CD8-positive, alpha-beta memory T cell (primary cell): ENCODE data around the gene TCP1. TPM values are rescaled to one million over a fixed set of nuclear protein-coding genes. Genes with fewer than 3 reads are reported as not detected.
"Not testable (repeated sequence)": the region's sequence is repeated elsewhere in the genome, so short reads cannot be mapped to it uniquely, and the experiment has no call there.

Experiments
- CTCF ChIA-PET: fragments of 350-600 bp; sonication (Branson Sonifier 250); formaldehyde crosslinking; loops from one replicate; lab custom pipeline; 2021; ENCODE audit warnings: antibody characterized with exemption; lab: Charles Lee
- POLR2A ChIA-PET: fragments of 350-600 bp; sonication (Branson Sonifier 250); formaldehyde crosslinking; loops from one replicate; lab custom pipeline; 2021; ENCODE audit warnings: antibody characterized with exemption; lab: Charles Lee
- DNase-seq, 5 donors: peaks; one replicate each; pipeline versions ENCODE4 v3.0.0 to v3.0.0-alpha.2; 2020 to 2022; ENCODE audit warnings: mixed read lengths in 1 of 5
- H3K27ac ChIP-seq: one replicate; pipeline ENCODE4 v1.7.0; 2013; ENCODE audit warnings: low read depth, mild to moderate bottlenecking, low read length, moderate library complexity
- H3K27me3 ChIP-seq: 2 replicates; pipeline ENCODE4 v1.7.0; 2013; ENCODE audit warnings: low read length, mild to moderate bottlenecking; ENCODE audit not compliant: insufficient read depth, poor library complexity, severe bottlenecking
- H3K36me3 ChIP-seq: 2 replicates; pipeline ENCODE4 v1.7.0; 2013; ENCODE audit warnings: mild to moderate bottlenecking, low read length, moderate library complexity; ENCODE audit not compliant: insufficient read depth
- H3K4me1 ChIP-seq: 2 replicates; pipeline ENCODE4 v1.7.0; 2013; ENCODE audit warnings: mild to moderate bottlenecking, low read length, moderate library complexity; ENCODE audit not compliant: insufficient read depth
- H3K4me3 ChIP-seq: 2 replicates; pipeline ENCODE4 v1.7.0; 2013; ENCODE audit warnings: mild to moderate bottlenecking, low read length
- H3K9me3 ChIP-seq: 2 replicates; pipeline ENCODE4 v1.7.0; 2013; ENCODE audit warnings: mild to moderate bottlenecking, low read length
- H3K27ac Mint-ChIP-seq, 8 donors: one replicate each; pipeline ENCODE4 v1.8.0; 2020 to 2021; ENCODE audit warnings: mixed read lengths in 8 of 8, mild to moderate bottlenecking in 6 of 8, inconsistent platforms in 3 of 8, moderate library complexity in 3 of 8
- H3K27me3 Mint-ChIP-seq, 2 donors: one replicate each; pipeline ENCODE4 v1.8.0; 2020 to 2021; ENCODE audit warnings: mixed read lengths in 2 of 2, mild to moderate bottlenecking in 1 of 2, moderate library complexity in 1 of 2
- H3K36me3 Mint-ChIP-seq, 3 donors: one replicate each; pipeline ENCODE4 v1.8.0; 2020 to 2021; ENCODE audit warnings: mixed read lengths in 3 of 3, inconsistent platforms in 1 of 3, mild to moderate bottlenecking in 1 of 3
- H3K4me1 Mint-ChIP-seq, 3 donors: one replicate each; pipeline ENCODE4 v1.8.0; 2020 to 2021; ENCODE audit warnings: mixed read lengths in 3 of 3, inconsistent platforms in 1 of 3, mild to moderate bottlenecking in 1 of 3
- H3K4me3 Mint-ChIP-seq, 7 donors: one replicate each; pipeline ENCODE4 v1.8.0; 2020 to 2021; ENCODE audit warnings: mixed read lengths in 7 of 7, mild to moderate bottlenecking in 6 of 7, moderate library complexity in 4 of 7, inconsistent platforms in 2 of 7
- H3K9me3 Mint-ChIP-seq, 5 donors: one replicate each; pipeline ENCODE4 v1.8.0; 2020 to 2022; ENCODE audit warnings: mixed read lengths in 5 of 5, mild to moderate bottlenecking in 3 of 5, moderate library complexity in 2 of 5, inconsistent platforms in 1 of 5
- polyA plus RNA-seq: library from polyadenylated mRNA; unstranded; fragments of 300-500 nt; fragmentation: Illumina TruSeq; gene quantifications from one replicate; pipeline ENCODE4 v1.2.3, GENCODE V29; 2021
- total RNA-seq, 2 experiments: library from RNA; stranded (reverse); gene quantifications; one replicate each; pipeline ENCODE4 v1.2.3, GENCODE V29; 2021

The TCP1 gene
- total and polyA plus RNA-seq, 3 experiments from 2014 or later: 98.2 to 617 (median 589) TPM

DNA sequence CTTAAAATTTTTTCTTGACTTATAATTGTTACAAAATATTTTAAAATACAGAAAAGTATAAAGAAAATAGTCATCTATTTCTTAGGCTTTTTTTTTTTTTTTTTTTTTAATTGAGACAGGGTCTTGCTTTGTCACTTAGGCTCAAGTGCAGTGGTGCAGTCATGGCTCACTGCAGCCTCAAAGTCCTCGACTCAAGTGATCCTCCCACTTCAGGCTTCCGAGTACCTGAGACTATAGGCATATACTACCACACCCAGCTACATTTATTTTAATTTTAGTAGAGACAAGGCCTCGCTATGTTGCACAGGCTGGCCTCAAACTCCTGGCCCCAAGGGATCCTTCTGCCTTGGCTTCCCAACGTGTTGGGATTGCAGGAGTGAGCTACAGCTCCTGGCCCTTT lies 32.9 kb downstream of the TCP1 start:
- H3K27me3 Mint-ChIP-seq: no peaks in the 10 kb centered on the region
- H3K4me3 ChIP-seq: no peak overlapping the region
- H3K9me3 ChIP-seq: no peaks in the 10 kb centered on the region
- no peaks in the 10 kb centered on the region for H3K9me3 Mint-ChIP-seq
- no peak for DNase-seq
- H3K27ac Mint-ChIP-seq: peak overlapping the region in 2 of 8 donors; percentile 45 to 89
- H3K27me3 ChIP-seq: no peaks in the 10 kb centered on the region
- H3K27ac ChIP-seq: no peak overlapping the region
- ChIA-PET POLR2A (no interaction called here), CTCF (interaction anchor here (0.8 to 1.4 kb wide), 2 partner anchors 13 to 38 kb away, joined by 3 to 4 read pairs; no protein-coding TSS in a partner anchor)
- H3K36me3 Mint-ChIP-seq: peaks cover 5 to 71% (median 13%) of the 10 kb centered on the region in 3 donors
- peaks cover 16 to 42% (median 17%) of the 10 kb centered on the region in 3 donors for H3K4me1 Mint-ChIP-seq
- H3K36me3 ChIP-seq: peaks cover 38% of the 10 kb centered on the region
- H3K4me1 ChIP-seq: peaks cover 8% of the 10 kb centered on the region
- H3K4me3 Mint-ChIP-seq: no peak overlapping the region

DNA sequence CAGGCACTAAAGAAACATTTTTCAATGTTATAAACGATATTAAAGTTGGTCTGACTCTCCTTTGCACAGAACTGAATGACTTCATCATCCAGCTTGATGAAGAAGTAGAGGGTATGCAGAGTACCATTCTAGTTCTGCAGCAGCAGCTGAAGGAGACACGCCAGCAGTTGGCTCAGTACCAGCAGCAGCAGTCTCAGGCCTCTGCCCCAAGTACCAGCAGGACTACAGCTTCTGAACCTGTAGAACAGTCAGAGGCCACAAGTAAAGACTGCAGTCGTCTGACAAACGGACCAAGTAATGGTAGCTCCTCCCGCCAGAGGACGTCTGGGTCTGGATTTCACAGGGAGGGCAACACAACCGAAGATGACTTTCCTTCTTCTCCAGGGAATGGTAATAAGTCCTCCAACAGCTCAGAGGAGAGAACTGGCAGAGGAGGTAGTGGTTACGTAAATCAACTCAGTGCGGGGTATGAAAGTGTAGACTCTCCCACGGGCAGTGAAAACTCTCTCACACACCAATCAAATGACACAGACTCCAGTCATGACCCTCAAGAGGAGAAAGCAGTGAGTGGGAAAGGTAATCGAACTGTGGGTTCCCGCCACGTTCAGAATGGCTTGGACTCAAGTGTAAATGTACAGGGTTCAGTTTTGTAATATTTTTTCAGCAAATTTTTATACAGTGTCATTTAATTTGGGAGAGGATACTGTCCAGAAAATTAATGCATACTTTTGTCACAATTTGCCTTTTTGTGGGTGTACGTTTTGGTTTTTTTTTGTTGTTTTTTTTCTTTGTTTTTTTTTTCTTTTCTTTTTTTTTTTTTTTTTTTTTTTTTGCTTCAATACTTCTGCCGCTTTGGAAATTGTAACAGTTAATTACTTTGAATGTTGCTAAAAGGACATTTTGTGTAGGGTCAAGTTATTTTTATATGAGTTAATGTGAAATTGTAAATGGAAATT lies 34.2 kb downstream of the TCP1 start:
- no peak for DNase-seq
- H3K4me1 Mint-ChIP-seq: peaks cover 6 to 31% (median 8%) of the 10 kb centered on the region in 3 donors
- peak overlapping the region; percentile 27 to 86 (median 58) for H3K27ac Mint-ChIP-seq
- H3K27ac ChIP-seq: no peak overlapping the region
- H3K27me3 ChIP-seq: no peaks in the 10 kb centered on the region
- no peaks in the 10 kb centered on the region for H3K27me3 Mint-ChIP-seq
- H3K36me3 Mint-ChIP-seq: peaks cover 5 to 78% (median 13%) of the 10 kb centered on the region in 3 donors
- no peak overlapping the region for H3K4me3 ChIP-seq
- peaks cover 38% of the 10 kb centered on the region for H3K36me3 ChIP-seq
- POLR2A ChIA-PET: no interaction called here
- H3K9me3 Mint-ChIP-seq: no peaks in the 10 kb centered on the region
- CTCF ChIA-PET: no interaction called here
- H3K4me3 Mint-ChIP-seq: peak overlapping the region in 1 of 7 donors; percentile 26
- no peaks in the 10 kb centered on the region for H3K4me1 ChIP-seq
- H3K9me3 ChIP-seq: no peaks in the 10 kb centered on the region

DNA sequence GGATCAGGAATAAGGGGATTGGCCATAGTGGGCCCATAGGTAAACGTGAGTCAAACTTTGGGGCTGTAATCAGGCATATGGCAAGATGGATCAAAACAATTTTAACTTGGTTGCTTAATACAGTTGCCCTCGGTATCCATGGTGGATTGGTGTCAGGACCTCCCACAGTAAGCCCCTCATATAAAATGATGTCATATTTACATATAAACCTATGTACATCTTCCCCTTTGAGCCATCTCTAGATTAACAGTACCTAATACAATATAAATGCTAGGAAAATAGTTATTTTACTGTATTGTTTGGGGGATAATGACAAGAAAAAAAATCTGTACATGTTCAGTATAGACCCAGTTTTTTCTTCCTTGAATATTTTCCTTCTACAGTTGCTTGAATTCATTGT lies 35.0 kb downstream of the TCP1 start:
- H3K4me3 Mint-ChIP-seq: no peak overlapping the region
- Histone ChIP-seq H3K27me3 (no peaks in the 10 kb centered on the region), H3K9me3 (no peaks in the 10 kb centered on the region), H3K4me1 (no peaks in the 10 kb centered on the region), H3K36me3 (peaks cover 38% of the 10 kb centered on the region), H3K27ac (no peak overlapping the region), H3K4me3 (no peak overlapping the region)
- ChIA-PET CTCF (no interaction called here), POLR2A (no interaction called here)
- DNase-seq: no peak
- H3K4me1 Mint-ChIP-seq: peaks cover 0 to 32% (median 5%) of the 10 kb centered on the region in 3 donors
- peaks cover 5 to 84% (median 20%) of the 10 kb centered on the region in 3 donors for H3K36me3 Mint-ChIP-seq
- H3K27me3 Mint-ChIP-seq: no peaks in the 10 kb centered on the region
- H3K9me3 Mint-ChIP-seq: no peaks in the 10 kb centered on the region
- H3K27ac Mint-ChIP-seq: no peak overlapping the region

DNA sequence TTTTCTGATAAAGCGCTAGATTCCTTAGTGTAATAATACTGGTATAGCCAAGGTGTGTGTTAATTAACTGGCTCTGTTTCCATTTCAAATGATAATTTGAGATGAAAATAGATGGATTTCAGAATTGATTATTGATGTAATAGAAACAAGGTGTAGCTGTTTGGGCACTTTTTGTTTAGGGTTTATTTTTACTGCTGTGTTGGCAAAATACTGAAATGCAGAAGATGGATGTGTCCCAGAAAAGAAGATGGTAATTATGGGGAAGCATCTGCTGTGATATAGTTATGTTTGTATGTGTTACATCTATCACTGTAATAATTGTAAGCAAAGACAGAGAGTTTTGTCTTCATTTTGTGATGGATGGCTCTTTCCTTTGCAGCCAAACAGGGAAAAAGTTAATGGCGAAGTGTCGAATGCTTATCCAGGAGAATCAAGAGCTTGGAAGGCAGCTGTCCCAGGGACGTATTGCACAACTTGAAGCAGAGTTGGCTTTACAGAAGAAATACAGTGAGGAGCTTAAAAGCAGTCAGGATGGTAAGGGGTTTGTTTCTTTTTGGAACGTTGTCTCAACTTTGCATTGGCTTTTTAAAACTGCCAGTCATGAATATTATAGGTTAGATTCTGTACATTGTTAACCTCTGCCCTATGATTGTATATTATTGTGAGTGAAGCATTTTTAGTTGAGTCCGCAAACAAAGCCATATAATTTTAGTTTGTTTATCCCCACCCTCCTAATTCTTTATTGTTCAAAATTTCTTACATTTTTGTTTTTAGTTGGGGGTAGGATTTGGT lies 36.1 kb downstream of the TCP1 start:
- no peak overlapping the region for H3K4me3 Mint-ChIP-seq
- Histone ChIP-seq H3K36me3 (peaks cover 43% of the 10 kb centered on the region), H3K4me3 (no peak overlapping the region), H3K9me3 (no peaks in the 10 kb centered on the region), H3K27me3 (no peaks in the 10 kb centered on the region), H3K4me1 (no peaks in the 10 kb centered on the region), H3K27ac (no peak overlapping the region)
- H3K27ac Mint-ChIP-seq: peak overlapping the region in 5 of 8 donors; percentile 5 to 52 (median 34)
- POLR2A ChIA-PET: no interaction called here
- CTCF ChIA-PET: no interaction called here
- peaks cover 0 to 28% (median 4%) of the 10 kb centered on the region in 3 donors for H3K4me1 Mint-ChIP-seq
- peaks cover 5 to 91% (median 27%) of the 10 kb centered on the region in 3 donors for H3K36me3 Mint-ChIP-seq
- DNase-seq: no peak
- no peaks in the 10 kb centered on the region for H3K9me3 Mint-ChIP-seq
- H3K27me3 Mint-ChIP-seq: no peaks in the 10 kb centered on the region

DNA sequence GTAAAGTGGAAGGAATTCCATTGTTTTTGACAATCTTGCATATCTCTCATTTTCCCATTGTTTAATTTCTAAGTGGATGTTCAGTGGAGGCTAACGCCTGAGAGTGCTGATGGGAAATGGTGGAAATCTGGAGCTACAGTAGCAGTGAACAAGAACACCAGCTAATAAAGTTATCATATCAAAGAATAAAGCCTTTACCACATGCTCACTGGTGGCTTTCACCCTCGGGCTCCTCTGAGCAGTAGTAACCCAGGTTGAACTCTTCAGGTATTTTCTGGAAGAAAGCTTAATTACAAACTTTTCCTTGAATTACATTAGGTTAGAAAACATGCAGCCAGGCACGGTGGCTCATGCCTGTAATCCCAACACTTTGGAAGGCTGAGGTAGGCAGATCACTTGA lies 38.0 kb downstream of the TCP1 start:
- H3K27ac Mint-ChIP-seq: no peak overlapping the region

DNA sequence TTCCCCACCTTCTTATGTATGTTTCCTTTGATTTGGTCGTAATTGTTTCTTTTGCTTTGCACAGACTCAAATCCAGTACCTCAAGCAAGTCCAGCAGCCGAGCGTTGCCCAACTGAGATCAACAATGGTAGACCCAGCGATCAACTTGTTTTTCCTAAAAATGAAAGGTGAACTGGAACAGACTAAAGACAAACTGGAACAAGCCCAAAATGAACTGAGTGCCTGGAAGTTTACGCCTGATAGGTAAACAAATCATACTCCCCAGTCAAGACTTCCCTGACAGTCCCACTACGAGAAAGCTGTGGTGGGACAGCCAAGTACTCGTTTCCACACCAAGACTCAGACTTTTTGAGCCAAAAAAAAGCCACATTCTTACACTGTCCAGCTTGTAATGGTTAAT lies 41.3 kb downstream of the TCP1 start:
- H3K27ac Mint-ChIP-seq, DNase-seq, H3K4me1 ChIP-seq, H3K27ac ChIP-seq, POLR2A ChIA-PET, H3K9me3 ChIP-seq, H3K4me3 ChIP-seq, H3K4me3 Mint-ChIP-seq, H3K27me3 ChIP-seq, H3K27me3 Mint-ChIP-seq, H3K9me3 Mint-ChIP-seq: not testable (repeated sequence)
- CTCF ChIA-PET: interaction anchor here (1.5 to 2.2 kb wide), 2 partner anchors 21 to 57 kb away, joined by 4 to 5 read pairs; partner anchors contain the start of gene WTAP
- H3K36me3 ChIP-seq: peaks cover 54% of the 10 kb centered on the region
- Mint-ChIP-seq H3K4me1 (peaks cover 10 to 33% (median 15%) of the 10 kb centered on the region in 3 donors), H3K36me3 (peaks cover 6 to 94% (median 33%) of the 10 kb centered on the region in 3 donors)

More for the DNA sequence above, 38.0 kb downstream of the TCP1 start:
- Mint-ChIP-seq H3K36me3 (peaks cover 5 to 92% (median 24%) of the 10 kb centered on the region in 3 donors), H3K9me3 (no peaks in the 10 kb centered on the region), H3K27me3 (no peaks in the 10 kb centered on the region), H3K4me1 (peaks cover 0 to 21% (median 4%) of the 10 kb centered on the region in 3 donors), H3K4me3 (no peak overlapping the region)
- Histone ChIP-seq H3K9me3 (no peaks in the 10 kb centered on the region), H3K27me3 (no peaks in the 10 kb centered on the region), H3K36me3 (peaks cover 49% of the 10 kb centered on the region), H3K27ac (no peak overlapping the region), H3K4me3 (no peak overlapping the region), H3K4me1 (no peaks in the 10 kb centered on the region)
- ChIA-PET CTCF (interaction anchor here (1.3 to 1.5 kb wide), 2 partner anchors 10 to 14 kb away, joined by 3 to 4 read pairs; partner anchors contain the start of gene ACAT2), POLR2A (interaction anchor here (0.7 kb wide), 1 partner anchor 25 kb away, joined by 3 read pairs; no protein-coding TSS in a partner anchor)
- no peak for DNase-seq

DNA sequence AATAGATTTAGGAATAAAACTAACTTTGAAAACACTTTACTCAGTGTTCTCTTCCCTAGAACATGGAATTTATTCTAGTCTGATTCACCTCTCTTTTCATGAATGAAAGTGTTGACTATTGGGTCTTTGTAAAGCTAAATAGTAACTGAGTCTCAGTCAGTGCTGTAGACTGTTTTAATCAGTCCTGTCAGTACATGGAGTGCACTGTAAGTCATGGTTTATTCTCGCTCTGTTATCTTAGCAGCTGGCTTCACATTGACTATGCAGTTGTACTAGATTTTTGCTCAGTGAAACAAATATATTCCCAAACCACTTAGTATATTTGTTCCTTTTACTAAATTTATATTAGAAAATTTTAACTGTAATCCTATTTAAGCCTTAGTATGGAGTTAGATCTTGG lies 42.6 kb downstream of the TCP1 start:
- no peaks in the 10 kb centered on the region for H3K27me3 ChIP-seq
- H3K27ac Mint-ChIP-seq: no peak overlapping the region
- ChIA-PET POLR2A (interaction anchor here (0.8 kb wide), 1 partner anchor 15 kb away, joined by 3 read pairs; no protein-coding TSS in a partner anchor), CTCF (interaction anchor here (1.2 to 2.2 kb wide), 3 partner anchors 14 to 55 kb away, joined by 3 to 5 read pairs (median 4); partner anchors contain the start of gene WTAP)
- no peak overlapping the region for H3K4me3 Mint-ChIP-seq
- peaks cover 51% of the 10 kb centered on the region for H3K36me3 ChIP-seq
- H3K27ac ChIP-seq: no peak overlapping the region
- no peaks in the 10 kb centered on the region for H3K4me1 ChIP-seq
- no peaks in the 10 kb centered on the region for H3K27me3 Mint-ChIP-seq
- no peak for DNase-seq
- H3K4me1 Mint-ChIP-seq: peaks cover 12 to 32% (median 18%) of the 10 kb centered on the region in 3 donors
- peaks cover 6 to 92% (median 36%) of the 10 kb centered on the region in 3 donors for H3K36me3 Mint-ChIP-seq
- no peaks in the 10 kb centered on the region for H3K9me3 ChIP-seq
- H3K9me3 Mint-ChIP-seq: no peaks in the 10 kb centered on the region
- H3K4me3 ChIP-seq: no peak overlapping the region
